ENCODE results near the gene JMJD1C.

JMJD1C gene

DNA sequence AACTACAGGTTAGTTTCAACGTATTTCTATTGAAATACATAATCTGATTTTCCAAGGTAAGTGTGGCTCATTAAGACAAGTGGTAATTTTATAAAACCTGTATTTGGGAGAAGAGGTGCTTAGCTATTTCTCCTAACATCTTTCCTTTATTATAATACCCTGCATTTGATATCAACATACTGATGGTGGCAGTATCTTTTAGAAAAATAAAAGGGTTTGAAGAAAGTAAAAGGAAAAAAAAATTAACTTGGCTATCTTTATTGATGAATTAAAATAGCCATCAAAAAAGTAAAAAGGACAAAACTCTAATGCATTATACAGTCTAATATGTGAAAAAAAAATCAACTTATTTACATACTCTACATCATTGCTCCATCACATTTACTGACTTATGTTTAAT is 264.7 kb downstream of the JMJD1C start:
- Histone ChIP-seq H3K4me3 (ENCODE audit: low read depth, low read length) (no peak overlapping the region), H3K9me3 (no peaks in the 10 kb centered on the region), H3K27me3 (no peaks in the 10 kb centered on the region), H3K36me3 (peaks cover 18% of the 10 kb centered on the region; the same call in 1 of the 2 replicates), H3K4me1 (no peaks in the 10 kb centered on the region)
- TF ChIP-seq, protein P1, sequence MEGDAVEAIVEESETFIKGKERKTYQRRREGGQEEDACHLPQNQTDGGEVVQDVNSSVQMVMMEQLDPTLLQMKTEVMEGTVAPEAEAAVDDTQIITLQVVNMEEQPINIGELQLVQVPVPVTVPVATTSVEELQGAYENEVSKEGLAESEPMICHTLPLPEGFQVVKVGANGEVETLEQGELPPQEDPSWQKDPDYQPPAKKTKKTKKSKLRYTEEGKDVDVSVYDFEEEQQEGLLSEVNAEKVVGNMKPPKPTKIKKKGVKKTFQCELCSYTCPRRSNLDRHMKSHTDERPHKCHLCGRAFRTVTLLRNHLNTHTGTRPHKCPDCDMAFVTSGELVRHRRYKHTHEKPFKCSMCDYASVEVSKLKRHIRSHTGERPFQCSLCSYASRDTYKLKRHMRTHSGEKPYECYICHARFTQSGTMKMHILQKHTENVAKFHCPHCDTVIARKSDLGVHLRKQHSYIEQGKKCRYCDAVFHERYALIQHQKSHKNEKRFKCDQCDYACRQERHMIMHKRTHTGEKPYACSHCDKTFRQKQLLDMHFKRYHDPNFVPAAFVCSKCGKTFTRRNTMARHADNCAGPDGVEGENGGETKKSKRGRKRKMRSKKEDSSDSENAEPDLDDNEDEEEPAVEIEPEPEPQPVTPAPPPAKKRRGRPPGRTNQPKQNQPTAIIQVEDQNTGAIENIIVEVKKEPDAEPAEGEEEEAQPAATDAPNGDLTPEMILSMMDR (IDR thresholded peaks at IDR 0.05; ENCODE audit: low read depth, low read length): no peak
- DNase-seq: no peak

DNA sequence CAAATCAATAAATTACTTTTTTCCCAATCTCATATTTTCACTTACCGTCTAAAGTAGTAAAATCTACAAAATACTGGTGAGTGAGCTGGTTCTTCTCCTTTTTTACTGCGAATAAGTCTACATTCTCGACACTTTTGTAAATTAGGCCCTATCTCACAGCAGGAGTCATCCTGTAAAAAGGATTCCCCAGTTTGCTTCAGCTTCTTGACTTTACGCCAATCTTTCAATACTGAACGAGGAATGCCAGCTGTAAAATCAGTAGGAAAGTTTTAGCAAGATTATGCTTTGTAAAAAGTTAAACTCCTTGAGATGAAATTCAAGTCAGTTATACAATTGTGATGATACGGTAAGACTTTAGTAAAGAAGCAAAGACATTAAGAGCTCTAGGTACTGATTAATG is 265.3 kb downstream of the JMJD1C start:
- no peak for DNase-seq
- H3K4me3 ChIP-seq (ENCODE audit: low read depth, low read length): no peak overlapping the region
- no peaks in the 10 kb centered on the region for H3K9me3 ChIP-seq
- H3K36me3 ChIP-seq: peaks cover 11% of the 10 kb centered on the region; the same call in 1 of the 2 replicates
- H3K4me1 ChIP-seq: no peaks in the 10 kb centered on the region
- TF ChIP-seq, protein P1 (IDR thresholded peaks at IDR 0.05; ENCODE audit: low read depth, low read length): no peak
- H3K27me3 ChIP-seq: no peaks in the 10 kb centered on the region

DNA sequence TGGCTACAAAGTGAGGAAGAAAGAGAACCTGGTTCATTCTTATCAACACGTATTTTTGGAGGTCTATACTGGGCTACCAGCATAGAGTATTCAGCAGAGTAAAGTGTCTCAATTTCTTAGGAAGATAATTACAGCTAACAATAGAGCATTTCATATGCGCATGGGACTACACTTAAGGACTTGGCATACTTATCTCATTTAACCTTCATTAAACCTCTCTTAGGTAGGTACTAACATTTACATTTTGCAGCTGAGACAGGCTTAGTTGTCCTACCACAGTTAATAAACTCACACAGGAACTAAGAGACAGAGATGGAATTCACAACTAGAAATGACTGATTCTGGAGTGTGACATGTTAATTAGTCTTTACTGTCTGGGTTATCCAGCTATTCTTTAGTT is 266.1 kb downstream of the JMJD1C start:
- TF ChIP-seq, protein P1 (IDR thresholded peaks at IDR 0.05; ENCODE audit: low read depth, low read length): no peak
- no peak overlapping the region for H3K4me3 ChIP-seq (ENCODE audit: low read depth, low read length)
- H3K4me1 ChIP-seq: no peaks in the 10 kb centered on the region
- H3K27me3 ChIP-seq: no peaks in the 10 kb centered on the region
- DNase-seq: no peak
- H3K36me3 ChIP-seq: peaks cover 11% of the 10 kb centered on the region; the same call in 1 of the 2 replicates
- H3K9me3 ChIP-seq: no peaks in the 10 kb centered on the region

DNA sequence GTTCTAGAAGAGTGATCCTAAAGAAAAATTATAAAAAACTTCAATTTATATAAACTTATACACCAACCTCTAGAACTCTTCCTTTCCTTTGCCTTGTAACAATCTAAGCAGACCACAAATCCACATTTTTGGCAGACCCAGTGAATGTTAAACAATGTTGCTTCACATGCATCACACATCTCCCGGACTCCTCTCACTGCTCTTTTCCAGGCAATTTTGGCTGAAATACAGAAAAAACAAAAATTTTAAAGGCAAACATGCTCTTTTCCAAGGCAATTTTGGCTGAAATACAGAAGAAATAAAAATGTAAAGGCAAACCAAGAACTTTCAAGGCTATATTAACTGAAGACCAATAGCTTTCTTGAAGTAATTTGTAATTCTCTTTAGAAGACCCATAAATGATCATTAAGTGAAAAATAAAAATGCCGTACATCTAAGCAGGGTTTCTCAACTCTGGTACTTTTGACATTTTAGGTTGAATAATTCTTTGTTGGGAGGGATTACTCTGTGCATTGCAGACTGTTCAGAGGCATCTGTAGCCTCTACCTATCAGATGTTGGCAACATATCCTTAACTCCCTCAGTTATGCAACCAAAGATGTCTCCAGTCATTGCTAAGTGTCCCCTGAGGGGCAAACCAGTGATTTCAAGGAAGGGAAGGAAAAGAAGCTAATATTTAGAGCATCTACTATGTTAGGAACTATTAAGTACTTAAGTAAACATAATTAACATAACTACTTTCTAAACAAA is 268.3 kb downstream of the JMJD1C start:
- H3K4me3 ChIP-seq (ENCODE audit: low read depth, low read length): no peak overlapping the region
- H3K4me1 ChIP-seq: no peaks in the 10 kb centered on the region
- H3K9me3 ChIP-seq: no peaks in the 10 kb centered on the region
- TF ChIP-seq, protein P1 (IDR thresholded peaks at IDR 0.05; ENCODE audit: low read depth, low read length): no peak
- no peak for DNase-seq
- peaks cover 25% of the 10 kb centered on the region for H3K36me3 ChIP-seq
- H3K27me3 ChIP-seq: no peaks in the 10 kb centered on the region

DNA sequence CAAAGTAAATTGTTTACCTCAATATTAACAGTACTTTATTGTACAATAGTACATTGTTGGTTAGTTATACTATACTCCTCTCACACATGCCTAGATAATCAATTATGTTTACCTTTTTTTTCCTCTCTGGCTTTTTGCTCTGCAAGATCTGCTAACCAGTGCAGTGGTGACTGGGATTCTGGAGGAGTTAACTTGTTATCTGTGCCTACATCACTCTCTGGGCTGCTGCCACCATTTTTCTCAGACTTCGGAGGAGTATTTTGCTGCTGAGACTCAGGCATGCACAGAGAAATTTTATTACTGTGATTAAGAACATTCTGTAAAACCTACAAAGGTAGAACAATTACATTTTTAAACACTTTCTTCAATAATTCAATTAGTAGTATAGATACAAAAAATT is 273.0 kb downstream of the JMJD1C start:
- Histone ChIP-seq H3K27me3 (no peaks in the 10 kb centered on the region), H3K36me3 (peaks cover 47% of the 10 kb centered on the region), H3K4me3 (ENCODE audit: low read depth, low read length) (no peak overlapping the region), H3K4me1 (no peaks in the 10 kb centered on the region), H3K9me3 (no peaks in the 10 kb centered on the region)
- TF ChIP-seq, protein P1 (IDR thresholded peaks at IDR 0.05; ENCODE audit: low read depth, low read length): no peak
- no peak for DNase-seq

DNA sequence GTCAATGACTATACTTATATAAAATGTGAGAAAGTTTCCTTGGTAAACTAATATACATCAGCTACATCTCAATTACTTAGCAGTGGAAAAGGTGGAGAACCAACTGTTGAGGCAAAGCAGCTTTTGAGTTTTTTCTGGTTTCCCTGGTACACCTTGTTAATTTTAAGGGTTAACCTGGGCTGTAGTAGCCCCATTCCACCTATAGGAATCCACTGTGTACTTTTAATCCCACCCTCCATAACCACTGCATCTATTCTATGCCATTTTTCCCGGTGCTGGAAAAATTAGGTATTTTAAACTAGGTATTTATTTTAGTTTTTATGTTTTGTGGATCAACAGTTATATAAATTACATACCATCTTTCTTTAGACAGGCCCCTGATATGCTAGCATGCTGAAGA is 290.2 kb downstream of the JMJD1C start:
- no peaks in the 10 kb centered on the region for H3K9me3 ChIP-seq
- H3K36me3 ChIP-seq: peaks cover 39% of the 10 kb centered on the region
- H3K4me1 ChIP-seq: no peaks in the 10 kb centered on the region
- no peaks in the 10 kb centered on the region for H3K27me3 ChIP-seq
- H3K4me3 ChIP-seq (ENCODE audit: low read depth, low read length): no peak overlapping the region
- TF ChIP-seq, protein P1 (IDR thresholded peaks at IDR 0.05; ENCODE audit: low read depth, low read length): no peak
- DNase-seq: no peak
